Neural cell (in vitro differentiated cells): ENCODE measurements around the gene PHTF2. TPM values are rescaled to one million over a fixed set of nuclear protein-coding genes. Genes with fewer than 3 reads are reported as not detected.

Experiments
- H2AFZ ChIP-seq: fragments of 200-600, 300-800 bp; sonication (generic), shearing (Covaris generic); 2 replicates; pipeline ENCODE4 v1.6.0; 2014; ENCODE audit warnings: low read depth, mild to moderate bottlenecking, antibody characterized with exemption, low read length, moderate library complexity
- H3F3A ChIP-seq: fragments of 200-600 bp; shearing (Covaris generic); 2 replicates; pipeline ENCODE4 v1.6.1; 2016; ENCODE audit warnings: mild to moderate bottlenecking, moderate library complexity, mixed read lengths, antibody characterized with exemption, low read length; ENCODE audit not compliant: insufficient read depth, poor library complexity, severe bottlenecking
- H3K27ac ChIP-seq: fragments of 200-600, 300-800 bp; sonication (generic), shearing (Covaris generic); 2 replicates; pipeline ENCODE4 v1.5.1; 2014; ENCODE audit warnings: mild to moderate bottlenecking, low read length, moderate library complexity
- H3K27me3 ChIP-seq: fragments of 300-800, 200-600 bp; sonication (generic), shearing (Covaris generic); 2 replicates; pipeline ENCODE4 v1.6.0; 2014; ENCODE audit warnings: mild to moderate bottlenecking, low read depth, low read length, moderate library complexity; ENCODE audit not compliant: insufficient read depth
- H3K36me3 ChIP-seq: fragments of 300-800, 200-600 bp; sonication (generic), shearing (Covaris generic); 2 replicates; pipeline ENCODE4 v1.5.1; 2014; ENCODE audit warnings: mild to moderate bottlenecking, antibody characterized with exemption, low read length, moderate library complexity; ENCODE audit not compliant: insufficient read depth
- H3K4me2 ChIP-seq: fragments of 300-800, 200-600 bp; sonication (generic), shearing (Covaris generic); 2 replicates; pipeline ENCODE4 v1.6.0; 2014; ENCODE audit warnings: mild to moderate bottlenecking, low read length
- H3K4me3 ChIP-seq: fragments of 300-800, 200-600 bp; sonication (generic), shearing (Covaris generic); 2 replicates; pipeline ENCODE4 v1.5.1; 2014; ENCODE audit warnings: mild to moderate bottlenecking, low read length, moderate library complexity
- H3K79me2 ChIP-seq: fragments of 200-600 bp; shearing (Covaris generic); replicated peaks from 2 replicates; pipeline ENCODE4 v1.6.0; 2014; ENCODE audit warnings: mild to moderate bottlenecking, low read length, moderate library complexity; ENCODE audit not compliant: insufficient read depth
- H3K9ac ChIP-seq: fragments of 300-800, 200-600 bp; sonication (generic), shearing (Covaris generic); 2 replicates; pipeline ENCODE4 v1.6.1; 2016; ENCODE audit warnings: mild to moderate bottlenecking, low read length, mixed read lengths
- H3K9me2 ChIP-seq: fragments of 200-600 bp; shearing (Covaris generic); 2 replicates; pipeline ENCODE4 v1.6.1; 2016; ENCODE audit warnings: mild to moderate bottlenecking, low read length, mixed read lengths; ENCODE audit not compliant: insufficient read depth
- H3K9me3 ChIP-seq: fragments of 200-600, 300-800 bp; sonication (generic), shearing (Covaris generic); 2 replicates; pipeline ENCODE4 v1.6.1; 2016; ENCODE audit warnings: mild to moderate bottlenecking, mixed run types, low read length, moderate library complexity, mixed read lengths
- H4K20me1 ChIP-seq: fragments of 200-600 bp; shearing (Covaris generic); 2 replicates; pipeline ENCODE4 v1.6.1; 2016; ENCODE audit warnings: mild to moderate bottlenecking, mixed run types; ENCODE audit not compliant: insufficient read depth
- CTCF ChIP-seq: fragments of 450-650 bp; IDR thresholded peaks from 2 replicates; pipeline ENCODE4 v1.5.1; 2014; ENCODE audit warnings: antibody characterized with exemption, mild to moderate bottlenecking, moderate library complexity; ENCODE audit not compliant: poor library complexity, severe bottlenecking
- EP300 ChIP-seq: fragments of 450-650 bp; conservative IDR thresholded peaks from 2 replicates; pipeline ENCODE4 v1.6.1; 2014; ENCODE audit warnings: antibody characterized with exemption, mild to moderate bottlenecking, moderate library complexity; ENCODE audit not compliant: poor library complexity, severe bottlenecking
- EZH2 ChIP-seq: fragments of 200-600, 300-800 bp; shearing (Covaris generic), sonication (generic); IDR thresholded peaks from 2 replicates; pipeline ENCODE4 v1.6.1; 2014; ENCODE audit warnings: antibody characterized with exemption, low read length, borderline replicate concordance, mild to moderate bottlenecking; ENCODE audit not compliant: insufficient read depth, poor library complexity, severe bottlenecking
- MXI1 ChIP-seq: fragments of 450-650 bp; conservative IDR thresholded peaks from 2 replicates; pipeline ENCODE4 v1.6.1; 2014; ENCODE audit warnings: antibody characterized with exemption, mild to moderate bottlenecking; ENCODE audit not compliant: poor library complexity, severe bottlenecking
- POLR2AphosphoS5 ChIP-seq: IDR thresholded peaks from 2 replicates; pipeline ENCODE4 v1.6.1; 2012
- RAD21 ChIP-seq: fragments of 450-650 bp; conservative IDR thresholded peaks from 2 replicates; pipeline ENCODE4 v1.6.1; 2014; ENCODE audit warnings: antibody characterized with exemption, mild to moderate bottlenecking, moderate library complexity
- SMC3 ChIP-seq: fragments of 450-650 bp; conservative IDR thresholded peaks from 2 replicates; pipeline ENCODE4 v1.6.1; 2014; ENCODE audit warnings: antibody characterized with exemption, mild to moderate bottlenecking, moderate library complexity; ENCODE audit not compliant: poor library complexity
- TAF1 ChIP-seq: IDR thresholded peaks from 2 replicates; pipeline ENCODE4 v1.6.1; 2012; ENCODE audit warnings: low read depth
- polyA plus RNA-seq: library from polyadenylated mRNA; depleted of rRNA; stranded (reverse); fragments of >200 nt; gene quantifications from 2 replicates; pipeline ENCODE4 v1.2.3, GENCODE V29; 2014
- TF ChIP-seq, protein P1 (sequence below): IDR thresholded peaks from 2 replicates; pipeline ENCODE4 v1.6.1; 2012; ENCODE audit warnings: borderline replicate concordance

PHTF2 gene
- polyA plus RNA-seq, 1 donor from 2014 or later: 34.4 TPM

GRCh38 chr7:77796109-77796508, 2.5 kb upstream of the PHTF2 start:
- H3K27ac ChIP-seq: no peak overlapping the region
- no peaks in the 10 kb centered on the region for H3K9me2 ChIP-seq
- H3K9ac ChIP-seq: no peak overlapping the region
- H3F3A ChIP-seq: peaks cover 7% of the 10 kb centered on the region
- TF ChIP-seq SMC3: no peak
- TF ChIP-seq MXI1: no peak
- TF ChIP-seq RAD21: no peak
- no peak for TF ChIP-seq POLR2AphosphoS5
- H3K4me2 ChIP-seq: peak overlapping the region; percentile 25
- no peaks in the 10 kb centered on the region for H4K20me1 ChIP-seq
- H3K79me2 ChIP-seq: peaks cover 36% of the 10 kb centered on the region
- no peaks in the 10 kb centered on the region for H3K36me3 ChIP-seq
- H3K9me3 ChIP-seq: no peaks in the 10 kb centered on the region
- H3K4me3 ChIP-seq: peak overlapping the region; percentile 77
- H3K27me3 ChIP-seq: no peaks in the 10 kb centered on the region
- no peak overlapping the region for H2AFZ ChIP-seq

- H3F3A ChIP-seq: peaks cover 7% of the 10 kb centered on the region
- H3K9ac ChIP-seq: no peak overlapping the region
- no peaks in the 10 kb centered on the region for H3K9me2 ChIP-seq
- H2AFZ ChIP-seq: no peak overlapping the region
- H3K4me2 ChIP-seq: peak overlapping the region; percentile 79
- no peak overlapping the region for H3K27ac ChIP-seq
- no peaks in the 10 kb centered on the region for H3K36me3 ChIP-seq
- H3K27me3 ChIP-seq: no peaks in the 10 kb centered on the region
- no peak for TF ChIP-seq TAF1
- TF ChIP-seq POLR2AphosphoS5: no peak
- TF ChIP-seq RAD21: no peak
- no peak for TF ChIP-seq EP300
- no peak for TF ChIP-seq EZH2
- no peak for TF ChIP-seq CTCF
- no peak for TF ChIP-seq SMC3
- no peak for TF ChIP-seq MXI1
- TF ChIP-seq, protein P1, sequence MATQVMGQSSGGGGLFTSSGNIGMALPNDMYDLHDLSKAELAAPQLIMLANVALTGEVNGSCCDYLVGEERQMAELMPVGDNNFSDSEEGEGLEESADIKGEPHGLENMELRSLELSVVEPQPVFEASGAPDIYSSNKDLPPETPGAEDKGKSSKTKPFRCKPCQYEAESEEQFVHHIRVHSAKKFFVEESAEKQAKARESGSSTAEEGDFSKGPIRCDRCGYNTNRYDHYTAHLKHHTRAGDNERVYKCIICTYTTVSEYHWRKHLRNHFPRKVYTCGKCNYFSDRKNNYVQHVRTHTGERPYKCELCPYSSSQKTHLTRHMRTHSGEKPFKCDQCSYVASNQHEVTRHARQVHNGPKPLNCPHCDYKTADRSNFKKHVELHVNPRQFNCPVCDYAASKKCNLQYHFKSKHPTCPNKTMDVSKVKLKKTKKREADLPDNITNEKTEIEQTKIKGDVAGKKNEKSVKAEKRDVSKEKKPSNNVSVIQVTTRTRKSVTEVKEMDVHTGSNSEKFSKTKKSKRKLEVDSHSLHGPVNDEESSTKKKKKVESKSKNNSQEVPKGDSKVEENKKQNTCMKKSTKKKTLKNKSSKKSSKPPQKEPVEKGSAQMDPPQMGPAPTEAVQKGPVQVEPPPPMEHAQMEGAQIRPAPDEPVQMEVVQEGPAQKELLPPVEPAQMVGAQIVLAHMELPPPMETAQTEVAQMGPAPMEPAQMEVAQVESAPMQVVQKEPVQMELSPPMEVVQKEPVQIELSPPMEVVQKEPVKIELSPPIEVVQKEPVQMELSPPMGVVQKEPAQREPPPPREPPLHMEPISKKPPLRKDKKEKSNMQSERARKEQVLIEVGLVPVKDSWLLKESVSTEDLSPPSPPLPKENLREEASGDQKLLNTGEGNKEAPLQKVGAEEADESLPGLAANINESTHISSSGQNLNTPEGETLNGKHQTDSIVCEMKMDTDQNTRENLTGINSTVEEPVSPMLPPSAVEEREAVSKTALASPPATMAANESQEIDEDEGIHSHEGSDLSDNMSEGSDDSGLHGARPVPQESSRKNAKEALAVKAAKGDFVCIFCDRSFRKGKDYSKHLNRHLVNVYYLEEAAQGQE: no peak
- peaks cover 43% of the 10 kb centered on the region for H3K79me2 ChIP-seq
- H4K20me1 ChIP-seq: no peaks in the 10 kb centered on the region
- peak overlapping the region; percentile 77 for H3K4me3 ChIP-seq
- H3K9me3 ChIP-seq: no peaks in the 10 kb centered on the region
Observed at GRCh38 chr7:77796960-77797359, 1.6 kb upstream of the PHTF2 start.
